Lung (tissue), 12 donors: ENCODE measurements around the gene KCTD16. TPM values are rescaled to one million over a fixed set of nuclear protein-coding genes. Genes with fewer than 3 reads are reported as not detected.

Experiments used
- ATAC-seq: fragments of 200-7000 bp; cut with Tn5 transposase; one replicate; pipeline ENCODE4 v1.9.1; 2020; ENCODE audit warnings: moderate number of reproducible peaks; ENCODE audit not compliant: insufficient read depth, low FRiP score
- DNase-seq, 3 donors: peaks; one replicate each; pipeline ENCODE4 v3.0.0-alpha.2; 2013 to 2017
- H3K27ac ChIP-seq, 2 donors: one replicate each; pipeline ENCODE4 v1.5.1; 2013; ENCODE audit warnings: mild to moderate bottlenecking in 2 of 2, moderate library complexity in 2 of 2, control low read depth in 1 of 2, inconsistent platforms in 1 of 2, low read depth in 1 of 2, low read length in 1 of 2
- H3K27me3 ChIP-seq, 3 donors: one replicate each; pipeline ENCODE4 v1.5.1; 2013; ENCODE audit warnings: low read length in 2 of 3; ENCODE audit not compliant: control insufficient read depth in 3 of 3, insufficient read depth in 3 of 3
- H3K36me3 ChIP-seq, 4 donors: one replicate each; pipeline ENCODE4 v1.5.1; 2013; ENCODE audit warnings: low read length in 4 of 4, mild to moderate bottlenecking in 1 of 4, moderate library complexity in 1 of 4; ENCODE audit not compliant: control insufficient read depth in 4 of 4, insufficient read depth in 4 of 4
- H3K4me1 ChIP-seq, 5 donors: one replicate each; pipeline ENCODE4 v1.5.1; 2013; ENCODE audit warnings: low read length in 5 of 5, mild to moderate bottlenecking in 2 of 5, moderate library complexity in 1 of 5; ENCODE audit not compliant: control insufficient read depth in 5 of 5, insufficient read depth in 5 of 5
- H3K4me3 ChIP-seq: one replicate; pipeline ENCODE4 v1.5.1; 2013; ENCODE audit warnings: mild to moderate bottlenecking, control low read depth, moderate library complexity
- H3K9ac ChIP-seq, 2 donors: one replicate each; pipeline ENCODE4 v1.5.1; 2013; ENCODE audit warnings: low read length in 2 of 2, control low read depth in 1 of 2; ENCODE audit not compliant: insufficient read depth in 1 of 2
- H3K9me3 ChIP-seq, 4 donors: one replicate each; pipeline ENCODE4 v1.5.1; 2013; ENCODE audit warnings: low read length in 3 of 4, mild to moderate bottlenecking in 1 of 4, moderate library complexity in 1 of 4; ENCODE audit not compliant: control insufficient read depth in 4 of 4, insufficient read depth in 3 of 4
- CTCF ChIP-seq: IDR thresholded peaks from 2 replicates; pipeline ENCODE4 v1.5.1; 2012; ENCODE audit warnings: mild to moderate bottlenecking; ENCODE audit errors: control extremely low read depth, extremely low read depth
- WGBS, 2 donors: extraction: QIAGEN DNeasy Blood & Tissue Kit; methylation state at CpG; one replicate each; pipeline ENCODE4 v1.1.7; 2013; 5-methylcytosine and 5-hydroxymethylcytosine counted together
- polyA plus RNA-seq, 2 donors: library from polyadenylated mRNA; stranded (reverse); fragments of 200-250 nt; gene quantifications; one replicate each; pipeline ENCODE4 v1.2.1, GENCODE V29; 2013
- total RNA-seq, 2 donors: library from RNA; depleted of rRNA in 1 of 2; stranded (reverse); fragments of >200 nt in 1 of 2; gene quantifications; one replicate each; pipeline ENCODE4 v1.2.1, GENCODE V29; 2014 to 2021
- donor health status: control.
- donor health status: control.
- donor health status: Bipolar disorder and iron deficiency.
- donor health status: healthy.
- donor health status: DM: yes; HTN: yes; CAD: no.

The KCTD16 gene
- total and polyA plus RNA-seq, 4 donors, result 0.07 to 0.63 (median 0.27) TPM

- Histone ChIP-seq H3K4me3 (no peak overlapping the region), H3K9ac (no peak overlapping the region), H3K9me3 (no peaks in the 10 kb centered on the region), H3K27ac (no peak overlapping the region), H3K4me1 (peaks cover 0 to 20% (median 13%) of the 10 kb centered on the region in 5 donors), H3K36me3 (no peaks in the 10 kb centered on the region), H3K27me3 (no peaks in the 10 kb centered on the region)
- no peak for TF ChIP-seq CTCF
- DNase-seq, result no peak
- ATAC-seq, result no peak
- 40 to 50% methylated on average over 2 of the region's 2 CpGs for WGBS, 2 donors
Measured at GRCh38 chr5:144472221-144472620, 301.5 kb downstream of the KCTD16 start.

GRCh38 chr5:144473650-144474049, 303.0 kb downstream of the KCTD16 start:
- no peak for DNase-seq
- H3K9ac ChIP-seq, result no peak overlapping the region
- 90 to 93% methylated on average over 13 of the region's 13 CpGs for WGBS, 2 donors

DNA sequence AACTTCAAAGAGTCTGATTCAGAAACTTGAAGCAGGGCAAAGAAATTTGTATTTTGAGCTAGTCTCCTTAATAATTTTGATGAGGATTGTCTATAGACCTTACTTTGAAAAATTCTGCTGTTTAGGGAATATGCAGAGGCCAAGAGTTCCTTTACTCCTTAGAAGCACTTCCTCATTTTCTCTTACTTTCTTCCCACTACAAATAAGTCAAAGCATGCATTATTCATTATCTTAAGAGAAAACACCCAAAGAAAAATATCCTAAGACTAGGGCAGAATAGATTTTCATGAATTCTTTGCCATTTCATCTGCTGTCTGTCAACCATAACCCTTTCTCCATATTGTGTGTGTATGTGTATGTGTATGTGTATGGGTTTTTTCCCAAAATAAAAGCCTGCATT, 307.9 kb downstream of the KCTD16 start:
- Histone ChIP-seq H3K27ac (no peak overlapping the region), H3K9me3 (no peaks in the 10 kb centered on the region), H3K9ac (no peak overlapping the region), H3K36me3 (no peaks in the 10 kb centered on the region), H3K27me3 (no peaks in the 10 kb centered on the region), H3K4me1 (no peaks in the 10 kb centered on the region), H3K4me3 (no peak overlapping the region)
- no peak for TF ChIP-seq CTCF
- ATAC-seq (no peak), DNase-seq (no peak)

More at GRCh38 chr5:144473650-144474049, 303.0 kb downstream of the KCTD16 start:
- Histone ChIP-seq H3K36me3 (no peaks in the 10 kb centered on the region), H3K27me3 (no peaks in the 10 kb centered on the region), H3K4me1 (peaks cover 0 to 7% (median 5%) of the 10 kb centered on the region in 5 donors), H3K27ac (no peak overlapping the region), H3K9me3 (no peaks in the 10 kb centered on the region), H3K4me3 (no peak overlapping the region)
- no peak for TF ChIP-seq CTCF
- ATAC-seq, result no peak

DNA sequence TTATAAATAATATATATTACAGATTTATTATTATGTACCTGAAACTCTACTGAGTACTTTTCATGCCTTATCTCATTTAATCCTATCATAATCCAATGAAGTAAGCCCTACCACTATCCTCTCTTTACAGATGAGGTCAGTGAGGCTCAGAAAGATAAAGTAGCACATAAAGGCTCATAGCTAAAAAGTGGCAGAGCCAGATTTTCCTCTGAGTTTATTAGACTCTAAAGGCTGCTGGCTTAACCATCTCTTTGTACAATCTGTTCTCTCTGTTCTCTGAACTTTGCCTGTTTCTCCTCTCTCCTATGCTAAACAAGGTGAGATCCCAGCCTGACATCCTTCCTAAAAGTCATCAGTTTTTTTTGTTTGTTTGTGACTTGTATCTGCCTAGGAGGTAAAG, 311.2 kb downstream of the KCTD16 start:
- no peak overlapping the region for H3K27ac ChIP-seq
- TF ChIP-seq CTCF, result no peak
- no peaks in the 10 kb centered on the region for H3K4me1 ChIP-seq
- no peak for DNase-seq
- ATAC-seq, result no peak
- H3K36me3 ChIP-seq, result no peaks in the 10 kb centered on the region
- H3K9ac ChIP-seq, result no peak overlapping the region
- H3K9me3 ChIP-seq, result no peaks in the 10 kb centered on the region
- H3K27me3 ChIP-seq, result no peaks in the 10 kb centered on the region
- H3K4me3 ChIP-seq, result no peak overlapping the region
